GM18502 (cell line): ENCODE results near the gene RPL26.
"Not testable (repeated sequence)": the region's sequence is repeated elsewhere in the genome, so short reads cannot be mapped to it uniquely, and the experiment has no call there.

Source experiments
- ATAC-seq: cut with Tn5 transposase; IDR thresholded peaks from one replicate; pipeline ENCODE4 v1.9.1; 2021; ENCODE audit warnings: mild to moderate bottlenecking; ENCODE audit not compliant: unreplicated experiment, poor library complexity

RPL26 gene

DNA sequence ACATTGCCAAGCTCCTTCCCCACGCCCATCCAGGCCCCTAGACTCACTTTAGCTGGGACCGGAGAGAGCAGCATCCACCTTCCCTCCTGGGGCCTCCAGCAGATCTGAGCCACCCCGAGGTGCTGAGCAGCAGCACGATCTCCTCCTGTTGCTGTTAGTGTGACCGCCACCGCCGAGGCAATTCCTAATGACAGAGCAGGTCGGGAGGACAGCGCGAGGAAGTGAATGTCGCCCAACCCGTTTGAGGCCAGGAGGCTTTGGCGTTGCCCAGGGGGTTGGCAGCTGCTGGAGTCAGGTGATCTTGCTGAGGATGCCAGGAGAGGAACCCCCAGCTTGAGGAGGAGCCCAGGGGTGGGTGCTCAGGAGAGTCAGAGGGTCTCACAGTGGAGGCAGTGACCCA lies 14.6 kb upstream of the RPL26 start, which contains the start of gene RNF222:
TSS of gene RNF222 (minus strand) at position 192 of the 400 bp plus-strand sequence. CDS start 4,366 bp downstream, outside the sequence.
- no peak for ATAC-seq

DNA sequence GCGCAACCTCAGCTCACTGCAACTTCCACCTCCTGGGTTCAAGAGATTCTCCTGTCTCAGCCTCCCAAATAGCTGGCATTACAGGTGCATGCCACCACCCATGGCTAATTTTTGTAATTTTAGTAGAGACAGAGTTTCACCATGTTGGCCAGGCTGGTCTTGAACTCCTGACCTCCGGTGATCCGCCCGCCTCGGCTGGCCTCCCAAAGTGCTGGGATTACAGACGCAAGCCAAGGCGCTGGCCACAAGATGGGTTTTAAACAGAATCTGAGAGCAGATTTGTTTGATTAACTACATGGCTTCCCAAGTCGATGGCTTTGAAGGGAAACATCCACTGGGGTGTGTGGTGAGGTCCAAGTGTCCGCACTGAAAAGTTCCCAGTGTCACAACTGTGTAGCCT lies 11.5 kb upstream of the RPL26 start:
- not testable (repeated sequence) for ATAC-seq

DNA sequence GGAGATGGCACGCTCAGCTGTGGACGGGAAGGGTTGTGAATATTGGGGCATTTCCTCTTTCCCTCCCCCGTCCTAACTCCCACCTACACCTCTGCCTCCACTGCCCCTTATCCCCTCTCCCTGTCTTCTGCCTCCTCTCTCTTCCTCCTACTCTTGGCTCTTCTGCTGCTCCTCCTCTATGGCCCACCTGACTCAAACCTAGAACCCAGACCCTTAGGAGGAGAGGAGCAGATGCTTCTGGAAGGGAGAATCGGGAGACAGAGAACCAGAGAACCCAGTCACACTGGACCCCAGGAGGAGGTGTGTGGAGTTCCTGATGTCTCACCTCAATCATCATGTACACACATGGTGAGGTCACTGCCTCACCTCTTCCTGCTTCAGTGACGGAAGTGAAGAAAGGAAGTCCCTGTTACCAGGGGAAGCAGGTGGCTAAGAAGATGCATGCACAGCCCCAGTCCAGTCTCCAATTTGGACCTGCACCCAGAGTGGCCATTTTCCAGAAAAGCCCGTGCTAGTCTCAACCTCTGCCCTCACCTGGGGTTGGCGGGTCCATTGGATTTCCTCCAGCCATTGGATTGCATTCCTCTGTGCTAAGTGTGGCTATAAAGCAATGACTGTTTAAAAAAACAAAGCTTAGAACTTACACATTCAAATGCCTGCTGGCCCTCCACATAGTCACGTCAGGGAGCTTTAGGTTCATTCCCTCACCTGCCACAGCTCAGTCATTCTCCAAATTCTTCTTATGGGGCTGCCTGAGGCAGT lies 10.7 kb upstream of the RPL26 start:
- ATAC-seq: no peak

GRCh38 chr17:8392674-8393469 lies 9.9 kb upstream of the RPL26 start:
- no peak for ATAC-seq

DNA sequence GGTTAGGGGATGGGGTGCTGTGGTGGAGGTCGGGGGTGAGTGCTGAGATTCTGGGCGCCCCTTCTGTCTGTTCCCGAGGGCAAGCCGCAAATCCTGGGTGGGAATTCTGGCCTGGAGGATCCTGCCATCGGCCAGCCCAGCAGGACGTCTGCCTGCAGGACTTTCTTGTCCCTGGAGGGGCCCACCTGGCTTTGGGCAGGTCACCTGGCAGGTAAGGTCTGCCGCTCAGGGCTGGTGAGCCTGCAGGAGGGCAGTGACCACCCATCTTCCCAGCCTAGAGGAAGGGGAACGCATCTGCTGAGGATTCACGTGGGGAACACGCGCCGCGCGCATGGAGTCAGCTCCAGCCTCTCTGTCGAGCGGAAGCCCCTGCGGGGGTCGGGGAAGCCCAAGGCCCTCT lies 9.3 kb upstream of the RPL26 start:
- ATAC-seq: no peak

DNA sequence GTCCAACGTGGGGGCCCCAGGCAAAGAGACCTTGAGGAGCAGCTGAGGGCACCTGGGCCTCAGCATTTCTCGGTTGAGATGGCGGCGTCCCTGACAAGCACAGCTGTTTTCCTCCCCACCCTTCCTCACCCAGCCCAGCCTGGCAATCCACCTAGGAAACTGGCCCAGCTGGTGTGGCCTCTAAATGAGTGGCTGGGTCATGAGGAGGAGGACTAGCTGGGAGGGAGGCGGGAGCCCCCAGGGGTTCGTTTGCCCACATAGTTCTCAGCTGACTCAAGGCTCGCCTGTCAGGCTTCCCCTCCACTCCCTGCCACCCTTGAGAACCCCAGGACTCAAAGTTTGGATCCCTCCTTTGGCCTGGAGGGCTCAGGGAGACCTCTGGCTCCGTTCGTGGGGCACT lies 8.7 kb upstream of the RPL26 start:
- ATAC-seq: no peak

- ATAC-seq: no peak
Measured at GRCh38 chr17:8387914-8388651, 5.1 kb upstream of the RPL26 start.

DNA sequence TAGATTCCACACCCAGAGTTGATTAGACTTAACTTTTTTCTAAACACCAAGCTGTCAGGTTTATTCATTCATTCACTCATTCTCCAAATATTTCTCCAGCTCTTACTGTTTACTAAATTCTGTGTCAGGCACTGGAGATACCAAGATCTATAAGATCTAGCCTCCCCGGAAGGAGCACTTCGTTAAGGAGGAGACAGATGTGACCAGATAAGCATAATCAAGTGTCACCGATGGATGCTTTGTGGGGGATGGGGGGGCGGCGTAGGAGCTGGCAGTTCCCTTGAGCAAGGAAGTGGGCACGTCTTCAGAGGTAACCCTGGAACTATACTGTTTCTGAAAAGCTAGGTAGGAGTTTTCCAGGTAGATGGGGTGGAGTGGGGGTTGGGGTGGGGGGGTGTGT lies 3.8 kb upstream of the RPL26 start:
- ATAC-seq: no peak

GRCh38 chr17:8384801-8385378 lies 1.9 kb upstream of the RPL26 start:
- no peak for ATAC-seq

GRCh38 chr17:8382880-8383142 lies 182 bp downstream of the RPL26 start:
- ATAC-seq: no peak

DNA sequence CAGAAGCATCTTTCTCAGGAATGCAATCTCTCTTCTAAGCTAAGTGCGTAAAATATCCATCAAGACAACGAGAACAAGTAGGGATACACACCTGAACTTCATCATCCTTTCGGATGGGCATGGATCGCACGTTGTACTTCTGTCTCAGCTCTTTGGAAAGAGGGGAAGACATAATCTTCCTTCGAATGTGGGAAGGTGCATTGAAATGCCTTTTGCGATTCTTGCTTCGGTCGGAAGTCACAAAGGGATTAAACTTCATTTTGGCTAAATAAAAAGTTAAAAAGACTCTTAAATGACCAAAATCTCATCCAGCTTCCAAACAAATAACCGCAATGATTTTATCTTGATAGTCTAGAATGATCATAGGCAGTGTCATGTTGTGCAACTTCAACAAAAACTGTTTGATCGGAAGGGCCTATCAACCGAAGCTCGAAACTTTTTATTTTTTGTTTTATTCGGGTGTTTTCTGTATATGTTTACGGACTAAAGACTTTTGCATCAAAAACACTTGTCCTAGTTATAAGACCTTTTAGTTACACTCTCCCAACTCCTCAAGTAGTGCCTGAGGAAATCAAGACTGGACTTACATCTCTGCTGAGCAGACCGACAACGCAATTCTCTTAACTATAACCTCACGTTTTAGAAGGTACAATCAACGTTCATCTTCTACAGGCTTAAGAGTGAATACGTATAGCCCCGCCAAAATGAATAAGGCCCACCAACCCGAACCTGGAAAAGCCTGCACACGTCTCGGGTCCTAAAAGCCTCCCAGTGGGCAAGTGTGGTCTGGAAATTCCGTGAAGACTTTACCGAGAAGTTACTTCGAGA lies 727 bp downstream of the RPL26 start:
- no peak for ATAC-seq

DNA sequence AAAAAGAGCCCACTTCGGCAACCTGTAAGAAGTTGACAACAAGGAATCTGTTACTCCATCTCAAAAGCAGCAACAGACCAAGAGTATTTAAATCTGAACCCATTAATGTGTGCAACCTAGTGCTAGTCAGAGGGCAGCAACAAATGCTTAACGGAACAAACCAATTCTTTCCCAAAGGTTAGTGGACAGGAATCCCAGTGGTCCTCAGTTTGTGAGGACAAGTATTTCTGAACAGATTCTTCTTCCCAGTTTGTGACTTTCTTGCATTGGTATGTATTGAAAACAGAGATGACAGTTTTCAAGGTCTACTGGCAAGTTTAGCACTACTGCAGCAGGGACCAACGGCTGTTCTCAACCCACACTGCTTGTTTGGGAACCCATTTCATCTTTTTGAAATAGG lies 2.9 kb downstream of the RPL26 start:
- ATAC-seq: no peak

DNA sequence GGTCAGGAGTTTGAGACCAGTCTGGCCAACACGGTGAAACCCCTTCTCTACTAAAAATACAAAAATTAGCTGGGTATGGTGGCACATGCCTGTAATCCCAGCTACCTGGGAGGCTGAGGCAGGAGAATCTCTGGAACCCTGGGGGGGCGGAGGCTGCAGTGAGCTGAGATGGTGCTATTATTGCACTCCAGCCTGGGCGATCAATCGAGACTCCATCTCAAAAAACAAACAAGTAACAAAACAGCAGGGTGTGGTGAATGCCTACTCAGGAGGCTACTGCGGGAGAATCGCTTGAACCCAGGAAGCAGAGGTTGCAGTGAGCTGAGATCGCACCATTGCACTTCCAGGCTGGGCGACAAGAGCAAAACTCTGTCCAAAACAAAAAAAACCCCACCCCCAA lies 4.9 kb downstream of the RPL26 start:
- ATAC-seq: not testable (repeated sequence)

GRCh38 chr17:8377422-8377821 lies 5.6 kb downstream of the RPL26 start:
- ATAC-seq: no peak

- peak; percentile 92 for ATAC-seq
Measured at GRCh38 chr17:8376271-8377067, 6.5 kb downstream of the RPL26 start, which contains the start of gene KRABD2. Gene KRABD2, minus strand, starts transcription at chr17:8376704.

- ATAC-seq: no peak
Measured at GRCh38 chr17:8375738-8376259, 7.2 kb downstream of the RPL26 start.

GRCh38 chr17:8373856-8374255 lies 9.1 kb downstream of the RPL26 start:
- not testable (repeated sequence) for ATAC-seq

DNA sequence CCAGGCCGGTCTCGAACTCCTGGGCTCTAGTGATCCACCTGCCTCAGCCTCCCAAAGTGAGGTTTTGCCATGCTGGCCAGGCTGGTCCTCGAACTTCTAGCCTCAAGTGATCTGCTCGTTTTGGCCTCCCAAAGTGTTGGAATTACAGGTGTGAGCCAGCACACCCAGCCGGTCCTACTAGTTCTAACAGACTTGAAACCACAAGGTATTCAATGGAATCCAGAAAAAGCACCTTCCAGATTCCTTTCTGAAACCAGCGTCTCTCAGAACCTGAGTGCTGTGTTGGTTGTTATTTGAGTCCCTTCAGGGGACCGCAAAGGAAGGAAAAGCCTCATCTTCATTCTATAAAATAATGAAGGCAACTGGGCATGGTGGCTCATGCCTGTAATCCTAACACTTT lies 10.6 kb downstream of the RPL26 start:
- no peak for ATAC-seq

DNA sequence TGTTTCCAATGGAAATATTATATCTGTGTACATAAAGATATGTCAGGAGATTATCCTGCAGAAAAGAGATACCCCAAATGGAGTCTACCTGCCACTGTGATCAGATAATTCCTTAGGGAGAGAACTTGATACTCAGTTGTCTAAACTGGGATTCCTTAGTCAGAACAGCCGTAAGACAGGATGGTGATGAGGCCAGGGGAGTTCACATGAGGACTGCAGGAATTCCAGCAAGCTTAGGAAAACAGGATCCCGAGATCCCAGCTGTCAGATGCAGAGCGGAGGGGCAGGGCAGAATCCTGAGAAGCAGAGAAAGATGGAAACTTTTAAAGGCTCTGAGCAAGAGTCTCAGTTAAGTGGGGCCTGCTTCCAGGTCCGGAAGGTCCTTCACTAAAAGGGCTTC lies 11.2 kb downstream of the RPL26 start:
- ATAC-seq: no peak
